ENCODE results near the gene TBCB.
A peak's percentile ranks its signal among the peaks of the same experiment; 100 is the strongest.
"Not testable (repeated sequence)": the region's sequence is repeated elsewhere in the genome, so short reads cannot be mapped to it uniquely, and the experiment has no call there.

TBCB gene, protein sequence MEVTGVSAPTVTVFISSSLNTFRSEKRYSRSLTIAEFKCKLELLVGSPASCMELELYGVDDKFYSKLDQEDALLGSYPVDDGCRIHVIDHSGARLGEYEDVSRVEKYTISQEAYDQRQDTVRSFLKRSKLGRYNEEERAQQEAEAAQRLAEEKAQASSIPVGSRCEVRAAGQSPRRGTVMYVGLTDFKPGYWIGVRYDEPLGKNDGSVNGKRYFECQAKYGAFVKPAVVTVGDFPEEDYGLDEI

DNA sequence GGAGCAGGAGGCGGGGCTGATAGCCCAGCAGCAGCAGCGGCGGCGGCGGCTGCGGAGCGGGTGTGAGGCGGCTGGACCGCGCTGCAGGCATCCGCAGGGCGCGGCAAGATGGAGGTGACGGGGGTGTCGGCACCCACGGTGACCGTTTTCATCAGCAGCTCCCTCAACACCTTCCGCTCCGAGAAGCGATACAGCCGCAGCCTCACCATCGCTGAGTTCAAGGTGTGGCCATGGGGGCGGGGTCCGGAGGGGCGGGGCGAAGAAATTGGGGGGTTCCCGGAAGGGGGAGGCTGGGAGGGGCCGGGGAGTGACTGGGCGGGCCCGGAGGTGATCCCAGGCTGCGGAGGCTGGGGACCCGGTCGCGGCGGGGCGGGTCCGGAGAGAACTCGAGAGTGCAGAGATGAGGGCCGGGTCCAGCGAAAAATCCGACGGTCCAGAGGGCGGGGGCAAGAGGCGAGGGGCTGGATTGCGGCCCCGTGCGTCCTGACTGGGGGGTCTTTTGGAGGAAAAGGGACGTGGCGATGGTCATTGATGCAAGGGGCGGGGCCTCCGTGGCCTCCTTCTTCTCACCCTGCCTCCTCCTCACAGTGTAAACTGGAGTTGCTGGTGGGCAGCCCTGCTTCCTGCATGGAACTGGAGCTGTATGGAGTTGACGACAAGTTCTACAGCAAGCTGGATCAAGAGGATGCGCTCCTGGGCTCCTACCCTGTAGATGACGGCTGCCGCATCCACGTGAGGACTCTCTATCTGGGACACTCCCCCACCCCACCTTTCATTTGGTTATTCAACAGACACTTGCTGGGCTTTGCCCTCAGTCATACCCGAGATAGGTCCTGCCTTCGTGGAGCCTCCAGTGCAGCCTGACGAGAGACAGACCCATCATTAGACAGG, at the start of gene TBCB:
Gene TBCB (plus strand): TSS at position 16 of the 891 bp plus-strand sequence. CDS start 93 bp downstream, at position 109.
- DNase-seq, result peak; percentile 88 to 92 (median 90)

DNA sequence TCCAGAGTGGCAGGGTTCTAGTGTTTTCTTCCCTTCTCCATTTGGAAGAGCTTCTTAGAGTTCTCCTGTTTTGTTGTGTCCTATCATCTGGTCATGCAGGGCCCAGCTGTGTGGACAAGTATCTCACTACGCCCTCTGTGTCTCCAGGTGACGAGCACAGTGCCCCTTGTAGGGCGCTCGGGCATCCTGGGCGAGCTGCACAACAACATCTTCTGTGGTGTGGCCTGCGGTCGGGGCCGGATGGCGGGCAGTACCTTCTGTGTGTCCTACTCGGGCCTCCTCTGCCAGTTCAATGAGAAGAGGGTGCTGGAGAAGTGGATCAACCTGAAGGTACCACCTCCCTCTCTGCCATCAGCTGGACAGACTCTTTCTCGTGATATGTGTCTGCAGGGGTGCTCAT, 47.6 kb upstream of the TBCB start:
- no peak for DNase-seq

DNA sequence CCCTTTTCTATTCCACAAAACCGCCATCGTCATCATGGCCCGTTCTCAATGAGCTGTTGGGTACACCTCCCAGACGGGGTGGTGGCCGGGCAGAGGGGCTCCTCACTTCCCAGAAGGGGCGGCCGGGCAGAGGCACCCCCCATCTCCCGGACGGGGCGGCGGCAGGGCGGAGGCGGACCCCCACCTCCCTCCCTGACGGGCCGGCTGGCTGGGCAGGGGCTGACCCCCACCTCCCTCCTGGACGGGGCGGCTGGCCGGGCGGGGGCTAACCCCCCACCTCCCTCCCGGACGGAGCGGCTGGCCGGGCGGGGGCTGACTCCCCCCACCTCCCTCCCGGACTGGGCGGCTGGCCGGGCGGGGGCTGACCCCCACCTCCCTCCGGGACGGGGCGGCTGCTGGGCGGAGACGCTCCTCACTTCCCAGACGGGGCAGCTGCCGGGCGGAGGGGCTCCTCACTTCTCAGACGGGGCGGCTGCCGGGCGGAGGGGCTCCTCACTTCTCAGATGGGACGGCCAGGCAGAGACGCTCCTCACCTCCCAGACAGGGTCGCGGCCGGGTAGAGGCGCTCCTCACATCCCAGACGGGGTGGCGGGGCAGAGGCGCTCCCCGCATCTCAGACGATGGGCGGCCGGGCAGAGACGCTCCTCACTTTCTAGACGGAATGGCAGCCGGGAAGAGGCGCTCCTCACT, 46.3 kb upstream of the TBCB start:
- not testable (repeated sequence) for DNase-seq

DNA sequence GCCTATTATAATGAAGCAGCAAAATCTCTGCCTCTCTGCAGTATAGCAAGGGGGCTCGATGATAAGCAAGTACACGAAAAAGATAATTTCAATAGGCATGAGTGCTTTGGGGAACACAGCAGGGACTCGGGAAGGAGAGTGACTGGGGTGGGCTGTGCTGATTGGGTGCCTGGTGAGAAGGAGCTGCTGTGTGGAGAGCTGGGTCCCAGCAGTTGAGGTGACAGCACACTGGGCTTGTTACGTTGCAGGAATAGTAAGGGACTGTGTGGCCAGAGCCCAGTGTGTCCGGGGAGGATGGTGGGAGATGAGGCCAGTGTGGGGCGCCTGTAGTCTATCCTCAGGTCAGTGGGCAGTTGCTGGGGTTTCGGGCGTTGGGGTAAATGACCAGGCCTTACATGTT, 43.2 kb upstream of the TBCB start:
- no peak for DNase-seq

DNA sequence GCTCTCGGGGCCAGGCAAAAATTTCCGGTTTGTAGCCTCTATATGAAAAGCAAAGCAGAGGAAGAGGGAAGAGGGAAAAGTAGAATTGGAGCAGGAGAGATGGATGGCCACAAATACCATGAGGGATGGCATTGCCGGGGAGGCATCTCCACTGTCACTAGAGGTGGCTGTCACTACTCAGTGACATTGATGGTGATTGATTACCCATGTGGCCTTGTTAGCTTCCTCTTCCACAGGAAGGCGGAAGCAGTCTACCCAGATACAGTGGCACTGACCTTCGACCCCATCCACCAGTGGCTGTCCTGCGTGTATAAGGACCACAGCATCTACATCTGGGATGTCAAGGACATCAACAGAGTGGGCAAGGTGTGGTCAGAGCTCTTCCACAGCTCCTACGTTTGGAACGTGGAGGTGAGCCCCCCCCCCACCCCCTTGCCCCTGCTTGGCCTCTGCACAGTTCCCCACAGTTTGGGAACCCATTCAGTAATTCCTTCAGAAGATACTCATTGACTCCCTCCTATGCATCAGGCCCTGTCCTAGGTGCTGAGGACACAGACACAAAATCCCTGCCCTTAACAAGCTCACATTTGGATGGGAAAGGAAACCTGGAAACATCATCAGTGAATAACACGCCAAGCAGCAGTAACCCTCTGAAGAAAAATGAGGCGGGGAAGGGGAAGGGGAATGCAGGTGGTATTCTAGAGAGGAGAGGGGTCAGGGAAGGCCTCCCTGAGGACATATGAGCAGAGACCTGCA, 42.0 kb upstream of the TBCB start:
- DNase-seq, result no peak

DNA sequence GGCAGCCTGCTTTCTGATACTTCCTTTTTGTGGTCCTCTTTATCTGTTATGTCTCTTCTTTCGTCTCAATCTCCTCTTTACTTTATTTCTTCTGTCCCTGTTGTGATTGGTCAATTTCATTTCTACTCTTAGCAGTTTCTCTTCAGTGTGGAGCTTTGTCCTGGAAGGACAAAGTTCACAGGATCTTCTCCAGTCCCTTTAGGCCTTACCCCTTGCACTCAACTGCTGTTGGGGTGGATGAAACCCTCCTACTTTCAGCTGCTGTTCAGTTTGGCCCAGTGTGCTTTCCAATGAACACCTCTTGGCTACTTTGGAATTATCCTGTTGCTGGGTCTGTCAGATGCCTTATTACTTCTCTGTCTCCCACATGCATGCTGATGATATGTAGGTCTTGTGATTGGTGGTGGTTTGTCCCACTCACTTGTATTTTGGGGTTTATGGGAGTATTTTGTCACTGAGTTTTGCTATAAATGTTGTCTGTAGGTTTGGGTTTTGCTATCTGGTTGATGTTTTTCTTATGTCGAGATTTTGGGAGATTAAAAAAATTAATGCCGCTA, 35.8 kb upstream of the TBCB start:
- no peak for DNase-seq

DNA sequence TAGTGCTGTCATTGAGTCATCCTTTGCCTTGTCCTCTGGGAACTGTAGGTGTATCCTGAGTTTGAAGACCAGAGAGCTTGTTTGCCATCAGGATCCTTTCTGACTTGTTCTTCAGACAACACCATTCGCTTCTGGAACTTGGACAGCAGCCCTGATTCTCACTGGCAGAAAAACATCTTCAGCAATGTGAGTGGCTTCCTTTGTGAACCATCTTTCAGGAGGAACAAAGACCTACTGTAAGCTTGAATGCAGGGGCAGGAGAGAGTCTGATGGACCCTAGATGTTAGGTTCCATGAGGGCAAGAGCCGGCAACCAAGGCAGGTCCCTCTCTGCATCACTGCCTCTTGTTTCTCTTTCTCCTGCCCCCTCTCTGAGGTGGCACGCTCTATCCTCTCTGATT, 33.9 kb upstream of the TBCB start:
- DNase-seq, result no peak

DNA sequence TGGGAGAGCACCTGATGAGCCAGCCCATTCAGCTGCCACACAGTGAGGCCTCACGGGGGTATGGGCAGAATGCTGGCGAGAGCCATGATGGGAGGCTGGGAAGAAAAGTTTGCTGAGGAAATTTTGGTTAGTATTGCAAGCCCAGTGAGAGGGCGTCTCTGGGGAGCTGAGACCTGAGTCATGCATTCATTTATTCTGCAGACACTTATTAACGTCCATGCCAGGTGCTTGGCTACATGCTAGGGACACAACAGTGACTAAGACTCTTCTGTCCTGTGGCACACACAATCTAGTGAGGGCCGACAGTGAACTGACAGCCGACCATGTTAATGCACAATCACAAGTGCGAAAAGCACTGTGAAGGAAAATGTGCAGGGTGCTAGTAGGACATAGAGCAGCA, 33.4 kb upstream of the TBCB start:
- DNase-seq, result no peak

DNA sequence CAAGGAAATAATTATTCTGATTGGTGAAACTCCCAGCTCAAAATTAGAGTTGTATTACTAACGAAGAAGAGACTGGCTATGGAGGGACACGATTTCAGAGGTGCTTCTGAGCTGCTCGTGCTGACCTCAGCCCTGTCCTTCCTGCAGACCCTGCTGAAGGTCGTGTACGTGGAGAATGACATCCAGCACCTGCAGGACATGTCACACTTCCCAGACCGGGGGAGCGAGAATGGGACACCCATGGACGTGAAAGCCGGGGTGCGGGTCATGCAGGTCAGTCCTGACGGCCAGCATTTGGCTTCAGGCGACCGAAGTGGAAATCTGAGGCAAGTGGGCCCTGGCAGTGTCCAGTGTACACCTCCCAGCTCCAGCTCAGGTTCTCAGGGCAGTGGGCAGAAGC, 32.4 kb upstream of the TBCB start:
- DNase-seq, result no peak

DNA sequence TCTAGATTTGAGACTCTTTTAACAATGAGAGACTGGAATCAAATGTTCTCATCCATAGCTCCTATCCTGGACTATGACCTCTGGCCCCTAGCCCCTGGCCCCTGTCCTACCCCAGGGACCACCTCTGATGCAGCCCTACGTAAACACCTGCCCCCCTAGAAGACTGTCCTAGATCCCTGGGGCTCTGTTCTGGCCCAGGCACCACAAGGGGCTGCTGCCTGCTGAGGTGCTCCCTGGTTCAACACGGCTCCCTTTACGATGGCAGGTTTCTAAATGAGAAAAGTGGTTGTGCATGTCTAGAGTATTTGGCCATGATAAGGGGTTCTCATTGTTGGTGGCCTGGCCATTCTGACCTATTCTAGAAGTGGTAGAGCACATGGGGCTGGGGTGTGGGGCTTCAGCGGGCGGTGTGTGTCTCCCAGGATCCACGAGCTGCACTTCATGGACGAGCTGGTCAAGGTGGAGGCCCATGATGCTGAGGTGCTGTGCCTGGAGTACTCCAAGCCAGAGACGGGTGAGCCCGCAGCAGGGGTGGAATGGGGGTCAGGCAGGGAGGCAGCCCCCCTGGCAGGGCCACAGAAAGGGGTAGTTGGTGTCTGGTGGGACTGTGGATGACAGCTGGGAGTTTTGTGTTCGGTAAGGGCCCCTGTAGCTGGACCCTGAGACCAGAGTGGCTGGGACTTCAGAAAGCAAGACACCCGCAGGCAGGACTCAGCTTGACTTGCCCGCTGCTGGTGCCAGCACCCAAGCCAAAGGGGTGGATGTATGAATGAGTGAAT, 30.8 kb upstream of the TBCB start:
- DNase-seq, result no peak

DNA sequence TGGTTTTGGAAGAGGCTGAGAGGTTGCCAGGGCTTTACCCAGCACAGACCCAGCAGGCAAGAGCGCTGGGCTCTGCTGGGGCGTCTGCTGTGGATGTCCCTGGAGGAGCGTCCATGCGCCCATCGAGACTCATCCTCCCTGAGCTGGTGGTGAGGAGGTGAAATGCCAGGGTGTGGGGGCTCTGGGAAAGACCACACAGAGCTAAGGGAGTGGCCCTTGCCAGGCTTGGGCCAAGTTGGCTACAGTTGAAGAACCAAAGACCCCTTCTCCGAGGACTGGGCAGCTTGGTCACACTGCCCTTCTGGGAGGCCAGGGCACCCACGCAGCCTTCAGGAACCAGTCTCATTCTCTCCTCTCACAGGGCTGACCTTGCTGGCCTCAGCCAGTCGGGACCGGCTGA, 28.9 kb upstream of the TBCB start:
- DNase-seq, result no peak

DNA sequence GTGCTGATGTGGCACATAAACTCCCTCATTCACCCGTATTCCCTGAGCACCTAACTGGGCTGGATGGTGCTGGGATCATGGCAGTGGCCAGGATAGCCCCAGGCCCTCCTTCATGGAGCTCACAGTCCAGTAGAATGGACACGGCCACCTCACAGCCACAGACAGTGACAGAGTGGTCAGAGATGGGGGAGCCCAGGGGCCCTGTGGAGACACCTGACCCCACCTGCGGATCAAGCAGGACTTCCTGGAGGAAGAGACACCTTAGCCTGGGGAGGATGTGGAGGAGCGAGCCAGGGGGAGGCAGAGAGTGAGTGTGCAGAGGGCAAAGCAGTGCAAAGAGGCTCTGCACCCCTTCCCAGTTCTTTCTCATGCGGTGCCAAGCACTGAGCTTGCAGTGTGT, 25.4 kb upstream of the TBCB start:
- DNase-seq, result no peak

DNA sequence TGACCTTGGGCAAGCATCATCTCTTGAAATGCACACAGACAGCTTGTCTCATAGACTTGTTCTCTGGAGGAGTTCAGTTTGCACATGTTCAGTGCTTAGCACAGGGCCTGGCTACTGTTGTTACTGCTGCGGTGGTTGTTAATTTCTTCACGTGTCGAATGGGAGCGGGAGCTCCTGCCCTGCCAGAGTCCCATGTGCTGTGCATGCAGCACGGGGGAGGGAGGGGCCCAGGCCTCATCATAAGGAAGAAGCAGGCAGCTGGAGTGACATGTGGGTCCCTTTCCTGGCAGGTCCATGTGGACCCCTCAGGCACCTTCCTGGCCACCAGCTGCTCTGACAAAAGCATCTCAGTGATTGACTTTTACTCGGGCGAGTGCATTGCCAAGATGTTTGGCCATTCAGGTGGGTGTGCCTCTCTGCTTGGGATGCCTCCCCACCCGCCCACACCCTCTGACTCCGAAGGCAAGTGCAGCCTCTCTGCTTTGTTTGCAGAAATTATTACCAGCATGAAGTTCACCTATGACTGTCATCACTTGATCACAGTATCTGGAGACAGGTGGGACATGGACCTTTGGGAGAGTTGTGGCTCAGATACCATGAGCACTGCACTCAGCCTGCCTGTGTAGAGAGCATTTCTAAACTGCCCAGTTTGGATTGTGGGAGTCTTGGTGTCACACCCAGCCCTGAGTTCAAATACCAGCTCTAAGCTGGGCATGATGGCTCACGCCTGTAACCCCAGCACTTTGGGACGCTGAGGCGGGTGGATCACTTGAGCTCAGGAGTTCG, 24.2 kb upstream of the TBCB start:
- no peak for DNase-seq

DNA sequence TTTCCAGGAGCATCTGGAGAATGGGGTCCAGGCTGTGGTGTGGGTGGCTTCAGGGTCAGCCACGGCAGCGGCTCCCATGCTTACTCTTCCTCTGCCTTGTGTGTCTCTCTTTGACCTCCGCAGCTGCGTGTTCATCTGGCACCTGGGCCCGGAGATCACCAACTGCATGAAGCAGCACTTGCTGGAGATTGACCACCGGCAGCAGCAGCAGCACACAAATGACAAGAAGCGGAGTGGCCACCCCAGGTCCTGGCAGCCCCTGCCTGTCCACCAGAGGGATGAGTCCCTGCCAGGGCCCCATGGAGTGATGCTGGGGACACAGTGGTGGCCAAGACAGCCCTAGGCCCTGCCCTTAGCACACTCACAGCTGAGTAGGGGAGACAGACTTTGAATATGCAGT, 22.7 kb upstream of the TBCB start:
- no peak for DNase-seq

DNA sequence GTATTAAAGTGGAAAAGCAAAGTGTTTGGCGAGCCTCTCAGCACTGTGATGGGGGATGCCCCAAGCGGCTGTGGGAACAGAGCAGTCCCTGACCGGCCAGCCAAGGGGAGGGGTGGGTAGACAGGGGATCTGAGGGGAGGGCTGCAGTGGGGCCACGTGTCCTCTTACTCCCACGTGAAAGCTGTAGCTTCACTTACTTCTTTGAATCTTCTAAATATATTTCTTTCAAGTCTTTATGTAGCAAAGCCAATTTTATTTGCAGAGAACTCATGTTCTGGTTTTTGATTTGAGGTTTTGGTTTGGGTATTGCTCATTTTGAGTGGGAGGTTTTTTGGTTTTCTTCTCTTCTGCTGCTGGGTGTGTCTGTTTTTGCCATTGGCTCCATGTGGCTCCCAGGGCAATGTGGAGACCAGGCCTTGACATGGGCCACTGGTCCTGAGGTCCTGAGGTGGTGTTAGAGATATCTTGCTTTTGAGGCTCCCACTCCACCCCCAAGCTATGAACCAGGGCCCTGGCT, 22.1 kb upstream of the TBCB start:
- no peak for DNase-seq

DNA sequence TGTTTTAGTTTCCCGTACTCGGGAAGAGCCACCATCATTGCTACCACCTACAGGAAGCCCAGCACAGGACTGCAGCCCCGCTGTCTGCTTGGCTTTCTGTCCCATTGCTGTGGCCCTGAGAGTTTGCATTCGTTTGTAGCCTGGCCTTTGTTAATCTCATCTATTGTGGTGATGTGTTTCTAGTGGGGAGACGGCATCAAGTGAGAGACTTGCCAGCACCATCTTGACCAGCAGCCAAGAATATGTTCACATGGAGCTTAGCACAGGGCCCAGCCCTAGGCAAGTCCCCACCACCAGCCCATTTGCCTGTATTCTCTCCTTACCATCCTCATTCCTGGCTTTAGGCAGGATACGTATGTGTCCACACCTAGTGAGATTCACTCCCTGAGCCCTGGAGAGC, 21.6 kb upstream of the TBCB start:
- no peak for DNase-seq

DNA sequence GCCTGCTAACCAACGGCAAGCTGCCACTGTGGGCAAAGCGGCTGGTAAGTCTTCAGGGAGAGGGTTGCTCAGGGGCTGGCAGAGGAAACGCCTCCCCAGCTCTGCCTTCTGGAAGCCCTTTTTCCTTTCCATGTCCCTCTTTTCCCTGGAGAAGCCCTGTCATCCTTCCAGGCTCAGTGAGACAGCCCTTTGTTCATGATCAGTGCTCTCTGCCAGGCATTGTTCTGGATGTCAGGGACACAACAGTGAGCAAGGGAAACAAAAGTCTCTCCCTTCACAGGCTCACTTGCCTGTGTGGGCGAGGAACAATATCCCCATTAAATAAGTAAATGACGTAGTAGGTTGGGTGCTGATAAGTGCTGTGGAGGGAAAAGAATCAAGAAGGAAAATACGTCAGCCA, 18.2 kb upstream of the TBCB start:
- DNase-seq, result no peak

DNA sequence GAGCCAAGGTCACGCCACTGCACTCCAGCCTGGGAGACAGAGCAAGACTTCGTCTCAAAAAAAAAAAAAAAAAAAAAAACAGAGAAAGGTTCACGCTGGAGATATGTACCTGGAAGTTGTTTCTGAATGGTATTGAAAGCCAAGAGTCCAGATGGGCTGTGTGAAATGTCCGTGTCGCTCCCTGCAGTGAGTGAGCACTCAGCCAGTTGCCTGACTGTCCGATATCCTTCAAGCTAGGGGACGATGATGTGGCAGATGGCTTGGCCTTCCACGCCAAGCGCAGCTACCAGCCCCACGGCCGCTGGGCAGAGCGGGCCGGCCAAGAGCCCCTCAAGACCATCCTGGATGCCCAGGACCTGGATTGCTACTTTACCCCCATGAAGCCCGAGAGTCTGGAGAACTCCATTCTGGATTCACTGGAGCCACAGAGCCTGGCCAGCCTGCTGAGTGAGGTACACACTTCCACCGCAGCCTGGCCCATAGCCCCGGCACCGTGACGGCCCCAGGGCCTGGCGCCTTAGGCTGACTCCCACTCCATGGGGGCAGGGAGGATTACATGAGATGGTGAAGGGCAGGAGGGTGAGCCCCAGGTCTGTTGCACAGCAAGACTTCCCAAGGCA, 16.0 kb upstream of the TBCB start:
- no peak for DNase-seq

DNA sequence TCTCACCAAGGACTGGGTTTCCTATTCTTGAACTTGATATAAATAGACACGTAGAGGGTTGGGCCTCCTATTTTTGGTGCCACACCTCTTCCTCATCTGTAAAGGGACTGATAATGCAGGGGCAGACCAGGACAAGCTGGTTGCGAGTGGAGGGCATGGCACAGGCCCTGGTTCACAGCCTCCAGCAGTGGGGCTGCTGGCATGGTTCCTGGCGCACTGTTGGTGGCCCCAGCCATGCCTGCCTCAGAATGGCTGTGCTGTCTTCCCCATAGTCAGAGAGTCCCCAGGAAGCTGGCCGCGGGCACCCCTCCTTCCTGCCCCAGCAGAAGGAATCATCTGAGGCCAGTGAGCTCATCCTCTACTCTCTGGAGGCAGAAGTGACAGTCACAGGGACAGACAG, 14.8 kb upstream of the TBCB start:
- DNase-seq, result no peak

DNA sequence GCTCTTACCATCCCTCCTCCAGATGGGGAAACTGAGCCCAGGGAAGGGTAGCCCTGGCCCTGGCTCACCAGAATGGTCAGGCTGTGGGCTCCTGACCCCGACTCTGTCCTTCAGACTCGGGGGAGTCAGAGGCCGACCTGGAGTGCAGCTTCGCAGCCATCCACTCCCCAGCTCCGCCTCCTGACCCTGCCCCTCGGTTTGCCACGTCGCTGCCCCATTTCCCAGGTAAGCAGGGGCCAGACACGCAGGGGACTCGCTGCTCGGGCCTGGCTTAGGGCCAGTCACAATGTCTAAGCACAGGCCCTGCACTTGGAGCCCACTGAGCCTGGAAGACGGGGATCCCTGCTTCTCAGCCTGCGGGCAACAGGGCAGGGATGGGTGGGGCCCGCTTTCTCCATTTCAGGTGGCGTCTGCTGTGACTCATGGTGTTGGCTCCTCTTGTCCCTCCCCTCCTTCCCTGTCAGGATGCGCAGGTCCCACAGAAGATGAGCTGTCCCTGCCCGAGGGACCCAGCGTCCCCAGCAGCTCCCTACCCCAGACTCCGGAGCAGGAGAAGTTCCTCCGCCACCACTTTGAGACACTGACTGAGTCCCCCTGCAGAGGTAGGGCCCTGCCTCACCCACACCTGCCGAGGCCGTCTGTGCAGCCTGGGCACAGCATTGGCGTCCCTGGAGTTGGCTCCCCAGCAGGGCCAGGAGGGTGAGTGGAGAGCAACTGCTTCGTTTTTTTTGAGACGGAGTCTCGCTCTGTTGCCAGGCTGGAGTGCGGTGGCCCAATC, 13.5 kb upstream of the TBCB start:
- no peak for DNase-seq
